Forelimb muscle (tissue), 1 donor: ENCODE measurements around the gene GATC. TPM values are rescaled to one million over a fixed set of nuclear protein-coding genes. Genes with fewer than 3 reads are reported as not detected.
"Not testable (repeated sequence)": the region's sequence is repeated elsewhere in the genome, so short reads cannot be mapped to it uniquely, and the experiment has no call there.

ENCODE experiments used
- DNase-seq: peaks from one replicate; pipeline ENCODE4 v3.0.0-alpha.2; 2013; ENCODE audit warnings: low read depth
- polyA plus RNA-seq: library from polyadenylated mRNA; unstranded; fragments of 120-200 nt; gene quantifications from one replicate; pipeline ENCODE4 v1.2.1, GENCODE V29; 2013; ENCODE audit not compliant: insufficient read length

GATC gene
- polyA plus RNA-seq, 1 donor = 15.0 TPM

DNA sequence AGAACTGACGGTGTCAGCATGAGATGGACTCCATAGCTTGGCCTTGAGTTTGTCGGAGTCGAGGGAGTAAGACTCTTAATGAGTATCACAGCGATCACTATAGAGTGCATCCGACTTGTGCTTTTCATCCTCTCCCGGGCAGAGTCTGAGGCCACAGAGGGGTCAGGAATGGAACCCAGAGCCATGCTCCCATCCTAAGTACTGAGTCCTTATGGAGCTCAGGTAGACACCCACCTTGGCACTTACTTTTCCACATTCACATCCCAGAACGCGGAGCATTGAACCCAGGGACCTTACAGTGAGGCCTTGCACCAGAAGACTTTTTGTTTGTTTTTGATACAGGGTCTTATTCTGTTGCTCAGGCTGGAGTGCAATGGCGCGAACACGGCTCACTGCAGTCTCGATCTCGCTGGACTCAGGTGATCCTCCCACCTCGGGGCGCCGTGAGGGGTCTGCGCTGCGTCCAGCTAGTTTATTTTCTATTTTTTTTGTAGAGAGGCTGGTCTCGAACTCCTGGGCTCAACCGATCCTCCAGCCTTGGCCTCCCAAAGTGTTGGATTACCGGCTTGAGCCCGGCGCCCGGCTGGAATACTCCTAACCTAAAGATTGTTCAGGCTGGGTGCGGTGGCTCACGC, 24.0 kb downstream of the GATC start:
- DNase-seq = no peak

DNA sequence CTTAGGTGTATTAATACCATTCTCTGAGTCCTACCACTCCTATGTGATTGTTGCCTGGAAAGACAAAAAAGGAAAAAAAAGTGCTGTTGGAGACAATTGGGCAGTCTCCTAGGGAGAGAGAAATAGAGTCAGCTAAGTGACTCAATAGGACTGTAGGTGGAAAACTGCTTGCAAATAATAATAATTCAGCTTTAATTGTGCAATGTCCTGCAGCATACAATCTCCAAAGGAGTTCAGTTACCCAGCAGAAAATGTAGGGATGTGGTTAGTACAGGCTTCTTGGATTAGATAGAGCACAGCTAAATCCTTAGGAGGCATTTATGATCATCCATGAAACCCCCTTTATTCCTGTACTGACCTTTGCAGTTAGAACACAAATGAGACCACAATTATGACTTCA, 26.3 kb downstream of the GATC start:
- no peak for DNase-seq

DNA sequence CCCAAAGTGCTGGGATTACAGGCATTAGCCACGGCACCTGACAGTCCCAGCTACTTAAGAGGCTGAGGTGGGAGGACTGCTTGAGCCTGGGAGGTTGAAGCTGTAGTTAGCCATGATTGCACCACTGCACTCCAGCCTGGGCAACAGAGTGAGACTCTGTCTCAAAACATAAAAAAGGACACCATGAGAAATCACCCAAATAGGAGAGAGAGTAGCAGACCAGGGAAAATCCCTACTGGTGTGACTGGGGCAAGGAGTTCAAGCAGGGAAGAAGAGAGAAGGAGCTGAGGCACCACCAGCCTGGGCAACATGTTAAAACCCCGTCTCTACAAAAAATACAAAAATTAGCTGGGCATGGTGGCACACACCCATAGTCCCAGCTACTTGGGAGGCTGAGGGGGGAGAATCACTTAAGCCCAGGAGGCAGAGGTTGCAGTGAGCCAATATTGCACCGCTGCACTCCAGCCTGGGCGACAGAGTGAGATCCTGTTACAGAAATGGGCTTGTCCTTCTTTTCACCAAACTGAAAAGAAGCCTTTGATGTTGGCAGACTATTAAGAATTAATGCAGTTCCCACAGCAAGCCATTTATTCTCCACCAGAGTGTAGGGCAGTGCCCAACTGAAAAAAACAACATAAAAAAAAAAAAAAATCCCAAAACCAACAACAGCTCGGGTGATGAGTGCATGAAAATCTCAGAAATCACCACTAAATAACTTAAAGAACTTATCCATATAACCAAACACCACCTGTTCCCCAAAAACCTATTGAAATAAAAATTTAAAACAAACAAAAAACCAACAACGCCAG, 27.8 kb downstream of the GATC start:
- no peak for DNase-seq

DNA sequence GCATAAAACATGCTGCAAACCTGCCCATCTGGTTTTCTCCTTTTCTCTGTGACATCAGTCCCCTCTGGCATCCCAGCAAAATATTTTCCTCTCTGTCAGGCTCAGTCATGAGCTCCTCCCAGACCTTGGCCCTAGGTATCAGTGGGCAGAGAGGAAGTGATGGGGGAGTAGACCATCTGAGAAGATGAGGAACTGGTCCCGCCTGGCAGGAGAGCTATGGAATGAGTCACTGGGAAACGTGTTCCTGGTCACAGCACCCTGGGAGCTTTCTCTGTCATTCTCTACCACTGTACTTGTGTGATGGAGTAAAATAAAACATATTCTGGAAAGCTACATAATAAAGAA, 28.3 kb downstream of the GATC start:
- DNase-seq = no peak

DNA sequence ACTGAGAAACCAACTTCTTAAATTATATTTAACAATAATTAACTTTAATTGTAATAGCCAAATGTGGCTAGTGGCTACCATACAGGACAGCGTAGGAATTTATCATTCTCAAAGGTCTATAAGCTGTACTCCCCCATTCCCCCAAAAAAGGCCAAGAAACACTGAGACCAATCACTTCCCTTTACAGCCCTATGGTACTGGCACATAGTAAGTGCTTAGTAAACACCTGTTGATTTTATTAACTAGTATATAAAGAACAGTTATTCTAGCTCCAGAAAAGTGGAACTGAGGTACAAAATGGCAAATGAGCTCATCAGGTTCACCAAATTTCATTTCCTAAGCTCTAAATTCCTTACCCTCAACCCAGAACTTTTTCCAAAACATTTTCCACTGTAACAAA, 29.4 kb downstream of the GATC start:
- no peak for DNase-seq

DNA sequence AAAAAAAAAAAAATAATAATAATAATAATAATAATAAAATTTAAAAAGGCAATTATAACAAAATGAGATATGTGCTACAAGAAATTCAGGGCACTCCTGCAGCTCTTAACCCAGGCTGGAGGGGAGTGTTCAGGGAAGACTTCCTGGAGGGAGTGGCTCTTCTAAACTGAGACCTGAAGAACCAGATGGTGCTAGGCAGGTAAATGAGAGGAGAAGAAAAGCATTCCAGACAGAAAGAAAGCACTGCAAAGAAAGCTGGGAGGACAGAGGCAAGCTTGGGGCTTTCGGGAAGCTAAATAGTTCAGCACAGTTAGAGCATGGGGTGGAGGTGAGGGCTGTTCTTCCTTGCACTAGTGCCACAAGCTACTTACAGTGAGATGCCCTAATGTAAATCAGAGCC, 33.2 kb downstream of the GATC start:
- no peak for DNase-seq

DNA sequence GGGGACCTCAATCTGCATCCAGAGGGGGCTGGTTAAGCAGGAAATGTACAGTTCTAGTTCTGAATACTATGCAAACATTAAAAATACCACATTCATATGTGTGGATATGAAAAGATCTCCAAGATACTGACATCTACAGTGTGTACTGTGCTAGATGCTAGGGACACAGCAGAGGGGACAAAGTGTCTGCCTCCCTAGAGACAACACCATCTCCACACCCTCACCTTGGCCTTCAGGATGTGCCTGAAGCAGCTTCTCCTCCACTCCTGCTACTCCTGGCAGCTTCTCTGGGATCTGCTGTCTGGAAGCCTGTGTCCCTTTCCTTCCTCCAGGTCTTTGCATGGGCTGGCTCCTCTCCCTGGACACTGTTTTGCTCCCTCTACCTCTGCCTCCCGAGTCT, 34.0 kb downstream of the GATC start:
- DNase-seq = no peak

DNA sequence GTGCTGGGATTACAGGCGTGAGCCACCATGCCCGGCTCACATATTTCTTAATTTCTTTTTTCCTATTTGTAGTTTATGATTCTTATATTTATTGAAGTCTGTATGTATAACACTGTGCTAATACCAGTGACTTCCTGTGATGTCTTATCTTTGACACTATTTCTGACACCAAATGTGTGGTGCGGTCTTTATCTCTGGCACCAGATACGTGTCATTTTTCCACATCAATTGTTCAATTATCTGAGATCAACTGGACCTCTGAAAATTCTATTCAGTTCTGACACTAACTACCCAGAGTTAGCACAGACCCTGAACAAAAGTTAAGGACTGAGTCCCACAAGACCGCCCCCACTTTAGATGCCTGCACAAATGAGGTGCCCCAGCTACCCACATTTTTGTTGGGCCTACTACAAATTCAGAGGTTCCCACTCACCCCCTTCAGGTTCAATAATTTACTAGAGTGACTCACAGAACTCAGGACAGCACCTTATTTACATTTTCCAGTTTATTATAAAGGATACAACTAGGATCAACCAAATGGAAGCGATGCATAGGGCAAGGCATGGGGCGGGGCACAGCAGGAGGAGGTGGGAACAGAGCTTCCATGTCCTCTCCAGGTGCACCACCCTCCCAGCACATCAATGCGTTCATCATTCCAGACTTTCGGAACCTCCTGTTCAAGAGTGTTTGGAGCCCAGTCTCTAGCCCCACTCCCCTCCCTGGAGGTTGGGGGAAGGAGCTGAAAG, 35.0 kb downstream of the GATC start:
- DNase-seq = no peak

DNA sequence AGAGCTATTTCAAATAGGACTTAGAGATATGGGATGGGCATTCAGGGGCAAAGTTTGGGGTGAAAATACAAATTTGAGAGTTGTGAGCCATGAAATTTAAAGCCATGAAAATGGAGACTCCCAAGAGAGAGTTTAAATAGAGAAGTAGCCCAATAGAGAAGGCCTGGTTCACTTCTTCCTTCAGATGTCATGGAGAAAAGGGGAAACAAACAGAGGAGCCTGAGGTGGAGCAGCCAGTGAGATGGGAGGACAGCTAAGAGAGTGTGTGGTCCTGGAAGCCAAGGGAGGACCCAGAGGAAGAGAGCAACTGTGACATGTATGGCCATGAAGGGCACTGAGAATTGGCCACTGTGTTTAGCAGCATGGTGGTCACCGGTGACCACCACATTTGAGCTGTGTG, 37.4 kb downstream of the GATC start:
- no peak for DNase-seq

DNA sequence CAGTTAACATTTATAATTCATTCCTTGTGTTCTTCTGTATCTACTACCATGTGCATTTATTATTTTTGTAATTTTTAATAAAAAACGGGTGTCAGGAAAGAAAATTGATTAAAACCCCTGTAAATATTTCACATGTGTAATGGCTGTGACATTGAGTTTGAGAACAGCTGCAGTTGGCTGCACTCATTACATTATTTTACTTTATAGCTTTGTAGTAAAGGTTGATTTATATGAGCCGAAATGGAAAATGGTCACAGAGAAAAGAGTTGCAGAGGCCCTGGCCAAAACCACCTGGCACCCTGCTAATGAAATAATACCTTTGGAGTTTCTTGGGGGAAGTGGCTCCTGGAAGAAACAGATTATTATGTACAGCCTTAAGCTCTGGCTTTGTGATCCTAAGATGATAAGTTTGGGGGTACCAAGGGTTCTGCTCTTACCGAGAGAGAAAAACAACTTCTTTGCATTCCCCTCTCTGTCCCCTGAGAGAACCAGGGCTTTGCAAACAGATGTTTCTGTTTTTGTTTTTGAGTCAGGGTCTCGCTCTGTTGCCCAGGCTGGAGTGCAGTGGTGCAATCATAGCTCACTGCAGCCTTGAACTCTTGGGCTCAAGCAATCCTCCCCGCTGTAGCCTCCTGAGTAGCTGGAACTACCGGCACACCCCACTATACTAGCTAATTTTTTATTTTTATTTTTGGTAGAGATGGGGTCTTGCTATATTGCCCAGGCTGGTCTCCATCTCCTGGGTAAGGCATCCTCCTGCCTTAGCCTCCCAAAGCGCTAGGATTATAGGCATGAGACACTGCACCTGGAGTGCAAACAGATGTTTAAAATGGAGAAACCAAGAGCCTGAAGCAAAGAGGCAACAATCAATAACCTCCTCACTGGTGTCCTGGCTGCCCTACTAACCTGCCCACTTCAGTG, 40.0 kb downstream of the GATC start:
- DNase-seq = no peak

DNA sequence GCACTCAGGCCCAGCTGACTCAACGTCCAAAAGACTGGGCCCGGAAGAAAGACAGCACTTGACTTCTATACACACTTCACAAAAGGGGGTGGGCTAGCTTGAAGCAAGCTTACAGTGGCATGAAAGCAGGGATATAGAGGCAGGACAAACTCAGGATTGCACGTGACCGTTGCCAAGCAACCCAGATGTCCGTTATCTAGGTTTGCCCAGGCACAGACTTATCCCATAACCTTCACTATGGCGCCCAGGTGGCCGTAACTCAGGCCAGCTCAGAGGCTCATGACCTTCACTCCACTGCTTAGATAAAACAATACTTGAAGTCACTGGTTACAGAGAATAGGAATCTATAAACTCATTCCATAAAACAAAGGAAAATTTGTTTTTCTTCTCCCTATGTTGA, 41.3 kb downstream of the GATC start:
- DNase-seq = not testable (repeated sequence)

DNA sequence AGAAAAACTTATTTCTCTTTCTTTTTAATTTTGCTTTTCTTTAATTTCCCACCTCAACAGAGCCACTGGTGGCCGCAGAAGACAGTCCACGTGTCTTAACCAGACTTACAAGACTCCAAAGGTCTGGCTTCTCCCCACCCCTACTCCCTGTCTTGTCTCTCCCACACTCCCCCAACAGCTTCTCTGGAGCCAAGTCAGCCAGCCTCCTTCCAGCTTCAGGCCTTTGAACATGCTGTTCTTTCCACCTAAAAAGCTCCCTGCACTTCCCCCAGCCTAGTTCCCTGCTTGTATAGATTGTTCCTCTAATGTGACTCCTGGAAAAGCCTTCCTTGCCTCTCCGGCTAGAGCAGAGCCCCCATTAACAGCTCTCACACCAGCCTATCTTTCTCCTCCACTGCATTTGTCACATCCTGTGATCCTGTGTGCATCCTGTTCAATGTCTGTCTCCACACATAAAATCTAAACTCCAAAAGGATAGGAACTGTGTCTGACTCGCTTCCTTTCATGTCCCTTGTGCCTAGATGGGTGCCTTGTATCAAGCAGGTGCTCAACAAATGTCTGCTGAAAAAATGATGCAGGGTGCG, 41.9 kb downstream of the GATC start:
- DNase-seq = no peak

DNA sequence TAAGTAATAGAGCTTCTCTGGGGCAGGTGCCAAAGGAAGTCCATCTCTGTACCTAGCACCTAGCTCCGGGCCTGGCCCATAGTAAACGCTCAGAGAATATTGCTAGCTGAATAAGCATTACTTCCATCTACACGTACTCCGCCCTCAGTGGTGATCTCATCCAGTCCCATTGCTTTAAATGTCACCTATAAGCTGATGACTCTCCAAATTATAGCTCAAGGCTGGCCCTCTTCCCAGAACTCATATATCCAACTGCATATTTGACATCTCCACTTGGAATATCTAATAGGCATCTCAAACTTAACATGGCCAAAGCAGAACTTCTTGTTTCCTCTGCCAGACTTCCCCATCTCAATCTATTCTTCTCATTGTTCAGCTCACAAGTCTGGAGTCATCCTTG, 42.8 kb downstream of the GATC start:
- no peak for DNase-seq

DNA sequence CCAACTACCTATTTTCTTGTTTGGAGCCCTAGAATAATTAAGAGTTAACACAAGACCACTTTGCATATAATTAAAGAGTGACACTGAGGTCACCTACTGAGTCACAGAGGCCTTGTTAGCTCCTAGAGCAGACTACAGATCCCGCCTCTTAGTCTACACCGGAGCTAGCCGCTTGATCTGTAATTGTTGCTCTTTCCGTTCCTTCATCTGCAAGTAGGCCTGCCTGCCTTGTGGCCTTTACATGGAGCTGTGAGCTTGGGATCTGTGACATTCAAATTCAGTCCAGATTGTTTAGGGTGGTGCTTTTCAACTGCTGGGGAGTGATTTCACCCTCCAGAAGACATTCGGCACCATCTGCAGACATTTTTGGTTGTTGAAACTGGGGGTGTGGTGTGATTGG, 44.1 kb downstream of the GATC start:
- no peak for DNase-seq

DNA sequence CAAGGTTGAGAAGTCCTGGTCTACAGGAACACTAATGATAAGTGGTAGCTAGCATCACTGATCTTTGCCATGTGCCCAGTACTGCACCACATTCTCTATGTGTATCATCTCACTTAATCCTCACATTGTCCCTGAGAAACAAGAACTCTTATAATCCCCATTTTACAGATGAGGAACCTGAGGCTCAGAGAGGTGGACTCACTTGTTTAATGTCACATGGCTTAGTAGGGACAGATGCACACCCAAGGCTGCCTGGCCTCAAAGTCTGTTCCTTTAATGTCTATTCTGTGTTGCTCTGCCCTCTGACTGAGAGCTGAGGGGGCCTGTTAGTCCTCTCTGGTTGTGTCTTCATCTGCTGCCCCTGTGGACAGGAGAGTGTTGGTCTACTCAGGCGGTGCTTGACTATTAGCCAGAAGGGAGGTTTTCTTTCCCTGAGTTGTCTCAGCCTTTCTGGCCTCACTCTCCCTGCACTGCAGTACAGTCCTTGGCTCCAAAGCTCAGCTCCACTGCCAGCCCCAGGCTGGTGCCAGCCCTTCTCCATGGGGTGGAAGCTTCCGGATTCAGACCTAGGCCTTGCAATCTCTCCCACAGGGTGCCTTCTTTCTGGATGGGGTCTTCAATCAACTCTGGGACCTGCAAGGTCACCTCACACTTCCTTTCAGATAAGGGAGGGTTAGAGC, 44.7 kb downstream of the GATC start:
- DNase-seq = no peak

DNA sequence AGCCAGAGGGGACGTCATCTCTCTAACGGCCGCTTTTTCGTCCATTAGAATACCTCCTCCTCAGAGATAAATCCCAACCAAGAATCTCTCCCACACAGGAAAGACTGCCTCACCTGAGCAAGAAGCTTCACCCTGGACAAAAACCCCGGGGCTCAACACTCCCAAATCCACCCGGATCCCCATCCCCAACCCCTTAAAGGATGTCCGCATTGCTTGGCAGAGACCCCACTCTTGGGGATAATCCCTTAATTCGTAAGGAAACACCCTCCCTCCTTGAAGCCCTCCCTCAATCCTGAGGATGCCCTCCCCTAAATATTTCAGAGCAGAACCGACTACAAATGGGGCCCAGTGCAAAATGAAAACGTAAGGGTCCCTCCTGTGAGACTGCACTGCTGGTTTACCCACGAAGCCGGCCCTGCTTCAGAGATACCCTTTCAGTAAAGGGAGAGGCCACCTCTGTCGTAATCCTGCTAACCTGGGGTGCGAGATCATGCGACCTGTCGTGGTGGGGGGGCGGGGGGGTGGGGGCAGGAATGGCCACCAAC, 49.0 kb downstream of the GATC start:
- no peak for DNase-seq

DNA sequence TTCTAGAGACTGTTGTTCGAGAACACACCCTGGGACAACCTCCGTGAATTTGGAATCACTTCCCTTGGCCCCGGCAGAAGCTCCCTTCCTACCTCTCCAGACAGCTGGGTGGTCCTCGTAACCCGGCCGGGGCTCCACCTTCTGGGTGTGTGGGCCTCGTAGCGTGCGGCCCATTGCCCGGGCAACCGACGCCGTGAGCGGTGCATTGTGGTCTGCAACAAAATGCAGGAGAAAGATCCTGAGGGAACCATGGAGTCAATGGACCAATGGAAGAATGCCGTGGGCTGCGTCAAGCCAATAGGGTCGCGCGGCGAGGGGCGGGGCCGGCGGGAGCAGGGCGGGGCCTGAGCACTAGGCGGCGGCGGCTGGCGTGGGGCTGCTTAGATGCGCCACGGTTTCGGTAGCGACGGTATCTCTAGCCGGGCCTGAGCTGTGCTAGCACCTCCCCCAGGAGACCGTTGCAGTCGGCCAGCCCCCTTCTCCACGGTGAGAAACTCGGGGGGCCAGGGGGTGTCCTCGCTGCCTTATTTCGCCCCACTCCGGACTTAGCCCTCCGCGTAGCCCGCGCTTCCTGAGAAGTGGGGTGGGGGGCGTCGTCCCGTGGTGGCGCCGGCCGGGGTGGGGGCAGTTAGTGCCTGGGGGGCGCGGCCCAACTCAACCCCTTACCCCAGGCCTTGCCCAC, 49.6 kb downstream of the GATC start, which contains the start of gene DYNLL1:
DYNLL1 (plus strand) TSS at position 383 of the 682 bp plus-strand sequence. CDS start 309 bp downstream, outside the sequence.
- peak; percentile 89 for DNase-seq

DNA sequence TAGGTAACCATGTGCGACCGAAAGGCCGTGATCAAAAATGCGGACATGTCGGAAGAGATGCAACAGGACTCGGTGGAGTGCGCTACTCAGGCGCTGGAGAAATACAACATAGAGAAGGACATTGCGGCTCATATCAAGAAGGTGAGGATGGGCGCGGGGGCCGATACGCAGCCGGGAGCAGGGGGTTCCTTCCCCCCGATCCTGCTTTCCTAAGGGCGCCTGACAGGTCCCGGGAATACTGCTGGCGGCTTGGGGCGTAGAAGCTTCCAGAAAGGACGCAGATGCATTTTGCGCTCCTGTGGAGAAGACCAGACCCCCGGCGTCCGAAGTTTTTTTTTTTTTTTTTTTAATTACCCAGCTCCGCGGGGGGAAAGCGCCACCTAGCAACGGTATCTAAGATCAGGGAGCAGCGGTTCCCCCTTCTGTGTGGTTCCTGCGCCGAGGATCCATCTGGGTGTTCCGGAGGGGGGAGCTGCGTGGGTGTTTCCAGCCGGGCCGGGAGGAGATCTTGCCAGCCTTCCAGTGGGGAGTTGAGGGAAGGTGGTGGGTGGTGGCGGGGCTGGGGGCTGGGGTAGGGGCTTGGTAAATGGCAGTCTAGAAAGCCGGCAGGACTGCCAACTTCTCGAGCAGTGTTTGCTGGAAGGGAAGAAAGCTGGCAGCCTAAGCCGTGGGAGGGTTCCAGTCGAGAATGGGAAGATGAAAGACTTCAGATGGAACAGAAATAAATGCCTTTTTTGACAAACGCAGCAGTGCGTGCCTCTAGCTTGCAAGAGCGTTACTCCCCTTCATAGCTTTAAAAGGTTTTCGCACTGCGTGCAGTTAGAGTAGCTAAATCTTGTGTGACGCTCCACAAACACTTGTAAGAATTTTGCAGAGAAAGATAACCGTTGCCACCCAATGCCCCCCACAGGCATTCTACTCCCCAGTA, 50.4 kb downstream of the GATC start:
- DNase-seq = no peak
